GM21381 (cell line): Measurements from ENCODE around the gene IGFBP1.
"Not testable (repeated sequence)": the region's sequence is repeated elsewhere in the genome, so short reads cannot be mapped to it uniquely, and the experiment has no call there.

Experiments used
- ATAC-seq: cut with Tn5 transposase; IDR thresholded peaks from one replicate; pipeline ENCODE4 v1.9.1; 2021; ENCODE audit warnings: mild to moderate bottlenecking, moderate library complexity; ENCODE audit not compliant: unreplicated experiment

IGFBP1 gene

DNA sequence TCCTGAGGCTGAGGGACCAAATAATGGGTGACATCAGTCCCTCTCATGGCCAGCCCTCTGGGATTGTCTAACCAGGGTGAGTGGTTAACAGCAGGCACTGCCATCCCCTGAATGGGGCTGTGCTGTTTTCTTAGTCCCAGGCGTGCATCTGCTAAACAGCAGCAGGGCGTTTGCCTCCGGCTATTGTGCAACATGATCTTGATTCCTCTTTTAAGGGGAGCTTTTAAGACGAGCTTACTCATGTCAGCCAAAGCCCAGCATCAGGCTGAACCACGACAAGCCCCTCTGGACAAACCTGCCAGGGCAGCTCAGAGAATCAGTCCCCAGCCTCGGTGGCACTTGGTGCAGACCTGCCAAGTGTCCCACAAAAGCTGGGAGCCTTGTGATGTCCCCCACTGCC is 49.0 kb downstream of the IGFBP1 start:
- ATAC-seq: no peak

GRCh38 chr7:45937862-45938261 is 49.6 kb downstream of the IGFBP1 start:
- ATAC-seq: no peak

- no peak for ATAC-seq
Observed at GRCh38 chr7:45938626-45939302, 50.5 kb downstream of the IGFBP1 start.

GRCh38 chr7:45939574-45939973 is 51.3 kb downstream of the IGFBP1 start:
- ATAC-seq: no peak

GRCh38 chr7:45940237-45940781 is 52.0 kb downstream of the IGFBP1 start:
- ATAC-seq: not testable (repeated sequence)

DNA sequence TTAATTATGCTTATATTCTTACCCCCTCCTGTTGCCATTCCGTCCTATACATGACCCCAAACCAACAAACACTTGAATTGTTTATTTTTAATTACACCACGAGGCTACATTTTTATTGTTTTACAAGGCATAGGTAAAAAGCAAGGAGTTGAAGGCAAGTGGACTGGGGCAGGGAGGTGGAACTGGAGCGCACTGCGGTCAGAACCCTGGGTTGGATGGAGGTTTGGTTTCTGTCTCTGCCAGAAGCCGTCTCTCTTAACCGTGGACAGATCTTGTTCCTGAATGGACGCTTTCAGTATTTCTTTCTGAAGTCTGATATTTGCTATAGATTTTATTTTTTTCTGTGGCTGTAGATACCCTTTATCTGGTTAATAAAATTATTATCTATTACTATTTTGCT is 52.7 kb downstream of the IGFBP1 start:
- no peak for ATAC-seq
